Uterine smooth muscle cell (primary cell): ENCODE measurements around the gene FMO5. TPM values are rescaled to one million over a fixed set of nuclear protein-coding genes. Genes with fewer than 3 reads are reported as not detected.

ENCODE experiments used
- total RNA-seq: library from RNA; depleted of rRNA; stranded (reverse); fragments of >200 nt; gene quantifications from 2 replicates; pipeline ENCODE4 v1.2.3, GENCODE V29; 2014

FMO5 gene, protein sequence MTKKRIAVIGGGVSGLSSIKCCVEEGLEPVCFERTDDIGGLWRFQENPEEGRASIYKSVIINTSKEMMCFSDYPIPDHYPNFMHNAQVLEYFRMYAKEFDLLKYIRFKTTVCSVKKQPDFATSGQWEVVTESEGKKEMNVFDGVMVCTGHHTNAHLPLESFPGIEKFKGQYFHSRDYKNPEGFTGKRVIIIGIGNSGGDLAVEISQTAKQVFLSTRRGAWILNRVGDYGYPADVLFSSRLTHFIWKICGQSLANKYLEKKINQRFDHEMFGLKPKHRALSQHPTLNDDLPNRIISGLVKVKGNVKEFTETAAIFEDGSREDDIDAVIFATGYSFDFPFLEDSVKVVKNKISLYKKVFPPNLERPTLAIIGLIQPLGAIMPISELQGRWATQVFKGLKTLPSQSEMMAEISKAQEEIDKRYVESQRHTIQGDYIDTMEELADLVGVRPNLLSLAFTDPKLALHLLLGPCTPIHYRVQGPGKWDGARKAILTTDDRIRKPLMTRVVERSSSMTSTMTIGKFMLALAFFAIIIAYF
- 0.75 and 0.77 TPM in 2 replicates for total RNA-seq

DNA sequence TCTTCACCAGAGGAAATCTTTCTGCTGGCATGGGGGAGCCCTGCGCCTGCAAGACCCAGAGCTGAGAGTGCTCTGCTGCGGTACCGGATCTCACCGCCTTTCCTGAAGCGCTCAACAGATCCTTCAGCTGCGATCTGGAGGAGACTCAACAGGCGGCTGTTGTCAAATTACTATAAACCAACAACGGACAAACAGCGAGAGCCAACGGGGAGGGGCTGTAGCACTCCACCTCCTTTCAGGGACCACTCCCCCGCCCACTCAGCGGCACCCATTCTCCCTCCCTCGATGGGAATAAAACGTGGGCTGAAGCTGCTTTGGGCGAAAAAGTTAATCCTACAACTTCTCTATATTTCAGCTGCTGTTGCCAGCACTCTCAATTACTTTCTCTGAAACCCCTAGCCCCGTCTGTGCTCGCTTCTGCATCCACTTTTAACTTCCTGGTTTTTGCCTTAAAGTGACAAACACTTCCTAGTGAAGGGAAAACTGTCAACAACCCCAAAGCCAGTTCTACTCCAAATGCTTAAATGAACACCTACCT is at the start of gene FMO5:
Gene FMO5, minus strand, starts transcription at position 147 of the 538 bp plus-strand sequence. CDS start 310 bp downstream, outside the sequence.

GRCh38 chr1:147242449-147243227 is 17.5 kb upstream of the FMO5 start, which contains the start of gene CHD1L:
Gene CHD1L (plus strand): TSS chr1:147242684. CDS start chr1:147242704, 20 bp downstream.

GRCh38 chr1:147172168-147173016 is 52.7 kb downstream of the FMO5 start, which contains the start of gene PRKAB2:
Gene PRKAB2 (minus strand): TSS chr1:147172470. CDS start chr1:147172144, 326 bp downstream.

Other genes with a start within 250 kb of the FMO5 start
- gene PRKAB2, start 52.9 kb downstream of the FMO5 start, total RNA-seq = 9.8 and 14.4 TPM in 2 replicates
- gene CHD1L, start 17.3 kb upstream of the FMO5 start, total RNA-seq = 36.4 and 74.9 TPM in 2 replicates